LNCaP clone FGC (cell line): ENCODE data around the gene TBX6.

Experiments
- DNase-seq: peaks from one replicate; pipeline ENCODE4 v3.0.0-alpha.2; 2011; ENCODE audit warnings: low read depth
- H3K4me3 ChIP-seq: 2 replicates; pipeline ENCODE4 v1.5.1; 2011; ENCODE audit warnings: mild to moderate bottlenecking, low read depth, low read length, control low read depth
- CTCF ChIP-seq: IDR thresholded peaks from 2 replicates; pipeline ENCODE4 v1.5.1; 2012; ENCODE audit warnings: mild to moderate bottlenecking; ENCODE audit not compliant: control insufficient read depth, insufficient read depth; ENCODE audit errors: extremely low read depth

Gene TBX6

GRCh38 chr16:30063893-30064728, 27.6 kb downstream of the TBX6 start:
- no peak for DNase-seq
- TF ChIP-seq CTCF = peak; percentile 41
- peak overlapping the region; percentile 98 for H3K4me3 ChIP-seq

- H3K4me3 ChIP-seq = peak overlapping the region; percentile 98
- TF ChIP-seq CTCF = no peak
- no peak for DNase-seq
Measured at GRCh38 chr16:30063278-30063892, 28.3 kb downstream of the TBX6 start.

- no peak for TF ChIP-seq CTCF
- peak; percentile 87 for DNase-seq
- no peak overlapping the region for H3K4me3 ChIP-seq
Measured at GRCh38 chr16:30060836-30061554, 30.7 kb downstream of the TBX6 start.

- DNase-seq = no peak
- TF ChIP-seq CTCF = no peak
Measured at GRCh38 chr16:30060346-30060745, 31.4 kb downstream of the TBX6 start.

GRCh38 chr16:30054959-30055553, 36.7 kb downstream of the TBX6 start:
- DNase-seq = no peak
- H3K4me3 ChIP-seq = no peak overlapping the region
- peak; percentile 18; the same call in 1 of the 2 replicates for TF ChIP-seq CTCF

More at GRCh38 chr16:30060346-30060745, 31.4 kb downstream of the TBX6 start:
- no peak overlapping the region for H3K4me3 ChIP-seq

- no peak overlapping the region for H3K4me3 ChIP-seq
- no peak for TF ChIP-seq CTCF
- DNase-seq = no peak
Measured at GRCh38 chr16:30054451-30054850, 37.3 kb downstream of the TBX6 start.
